HG03060 (cell line): Measurements from ENCODE around the gene UNC5CL.
"Not testable (repeated sequence)": the region's sequence is repeated elsewhere in the genome, so short reads cannot be mapped to it uniquely, and the experiment has no call there.

Experiments
- ATAC-seq: cut with Tn5 transposase; IDR thresholded peaks from one replicate; pipeline ENCODE4 v1.9.1; 2021; ENCODE audit warnings: low read depth, moderate number of reproducible peaks; ENCODE audit not compliant: unreplicated experiment

UNC5CL gene

DNA sequence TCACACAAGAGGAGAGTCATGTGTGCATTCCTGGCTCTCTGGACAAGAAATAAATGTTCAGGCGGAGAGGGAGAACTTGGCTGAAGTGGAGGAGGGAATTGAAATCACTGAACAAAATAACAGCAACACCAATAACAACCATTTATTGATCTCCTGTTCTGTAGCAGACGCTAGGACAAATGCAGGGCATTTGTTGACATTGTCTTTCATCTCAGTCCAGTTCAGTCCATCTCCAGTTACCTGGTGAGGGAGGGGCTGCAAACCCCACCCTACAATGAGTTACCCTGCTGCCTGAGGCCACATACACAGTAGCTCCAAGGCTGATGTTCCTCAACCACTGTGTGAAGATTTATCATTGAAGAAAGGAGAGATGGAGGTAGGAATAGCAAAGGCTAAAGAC lies 27.3 kb downstream of the UNC5CL start:
- no peak for ATAC-seq

DNA sequence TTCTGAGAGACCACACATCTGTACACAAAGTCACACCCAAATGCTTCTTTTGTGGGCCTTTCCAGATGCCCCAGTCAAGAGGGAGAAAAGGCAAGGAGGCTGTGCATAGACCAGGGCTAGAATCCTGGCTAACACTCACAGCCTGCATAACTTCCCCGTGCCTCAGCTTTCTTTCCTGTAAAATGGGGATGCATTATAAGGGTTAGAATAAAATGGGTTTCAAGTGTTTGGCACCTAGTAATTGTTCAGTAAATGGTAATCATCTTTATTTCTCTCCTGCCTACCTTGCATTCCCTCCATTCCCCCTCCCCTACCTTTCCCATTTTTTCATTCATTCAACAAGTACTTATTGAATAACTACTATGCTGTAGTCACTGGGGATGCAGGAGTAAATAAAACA lies 29.4 kb downstream of the UNC5CL start:
- no peak for ATAC-seq

DNA sequence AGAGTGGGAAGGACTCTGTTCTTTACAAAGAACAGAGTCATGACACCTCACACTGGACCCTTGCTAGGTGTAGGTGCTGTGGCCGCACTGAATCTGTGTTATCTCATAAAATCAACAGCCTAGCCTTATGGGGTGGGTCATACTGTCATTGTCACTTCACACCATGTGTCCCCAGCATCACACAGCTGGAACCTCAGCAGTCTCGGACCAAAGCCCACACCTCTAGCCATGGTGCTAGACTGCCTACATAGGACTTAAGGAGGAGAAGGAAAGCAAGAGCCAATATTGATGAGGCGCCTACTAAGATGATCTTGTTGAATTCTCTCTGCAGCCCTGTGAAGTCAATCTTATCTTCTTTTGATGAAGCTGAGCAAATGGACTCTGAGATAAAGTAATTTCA lies 31.0 kb downstream of the UNC5CL start:
- no peak for ATAC-seq

DNA sequence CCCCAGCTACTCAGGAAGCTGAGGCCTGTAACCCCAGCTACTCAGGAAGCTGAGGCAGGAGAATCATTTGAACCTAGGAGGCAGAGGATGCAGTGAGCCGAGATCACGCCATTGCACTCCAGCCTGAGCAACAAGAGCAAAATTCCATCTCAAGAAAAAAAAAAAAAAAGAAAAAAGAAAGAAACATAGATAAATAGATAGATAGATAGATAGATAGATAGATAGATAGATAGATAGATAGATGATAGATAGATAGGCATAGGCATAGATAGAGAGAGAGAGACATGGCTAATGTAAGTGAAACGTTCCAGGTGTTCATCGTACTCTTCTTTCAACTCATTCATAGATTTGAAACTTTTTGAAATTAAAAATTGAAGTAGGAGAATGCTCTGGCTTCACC lies 32.0 kb downstream of the UNC5CL start:
- ATAC-seq = not testable (repeated sequence)

DNA sequence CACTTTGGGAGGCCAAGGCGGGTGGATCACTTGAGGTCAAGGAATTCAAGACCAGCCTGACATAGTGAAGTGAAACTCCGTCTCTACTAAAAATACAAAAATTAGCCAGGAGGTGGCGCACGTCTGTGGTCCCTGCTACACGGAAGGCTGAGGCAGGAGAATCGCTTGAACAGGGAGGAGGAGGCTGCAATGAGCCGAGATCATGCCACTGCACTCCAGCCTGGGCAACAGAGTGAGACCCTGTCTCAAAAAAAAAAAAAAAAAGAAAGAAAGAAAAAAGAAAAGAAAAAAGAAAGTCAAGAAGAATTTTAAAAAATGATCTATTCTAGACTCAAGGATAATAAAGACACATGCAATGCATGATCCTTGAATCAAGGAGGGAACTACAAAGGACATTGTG lies 32.8 kb downstream of the UNC5CL start:
- ATAC-seq = not testable (repeated sequence)

DNA sequence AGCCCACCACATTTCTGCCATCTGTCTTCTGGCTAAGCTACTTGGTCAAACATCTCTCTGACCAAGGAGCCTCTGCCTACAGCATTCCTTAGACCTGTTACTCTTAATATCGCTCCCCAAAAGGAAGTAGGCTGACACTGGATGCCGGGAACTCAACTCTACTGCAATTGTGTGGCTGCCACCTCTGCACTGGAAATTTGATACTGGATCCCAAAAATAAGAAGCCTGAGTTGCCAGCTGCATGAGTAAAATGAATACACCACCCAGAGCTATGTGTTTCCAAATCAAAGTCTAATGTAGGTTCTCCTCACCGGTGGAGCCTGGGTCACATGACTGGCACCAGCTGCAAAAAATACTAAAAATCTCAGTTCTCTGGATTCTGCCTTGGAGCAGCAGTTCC lies 36.9 kb downstream of the UNC5CL start:
- ATAC-seq = no peak

DNA sequence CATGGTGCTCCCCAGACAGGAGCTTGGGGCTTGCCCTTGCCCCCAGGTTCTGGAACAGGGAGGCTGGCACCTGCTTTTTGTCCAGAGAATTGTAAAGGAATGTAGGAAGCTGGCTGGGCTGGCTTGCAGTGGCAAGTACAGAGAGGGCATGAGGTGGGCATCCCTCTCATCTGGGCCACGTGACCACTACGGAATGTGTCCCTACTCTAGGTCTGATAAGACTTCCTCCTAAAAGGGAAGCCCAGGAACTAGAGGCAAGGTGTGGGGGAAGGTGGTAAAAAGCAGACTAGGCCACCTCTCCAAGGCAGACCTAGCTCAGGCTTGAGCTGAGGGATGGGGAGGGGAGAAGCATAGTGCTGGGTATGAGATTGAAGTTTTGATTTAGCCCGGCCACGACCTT lies 38.8 kb downstream of the UNC5CL start:
- no peak for ATAC-seq

DNA sequence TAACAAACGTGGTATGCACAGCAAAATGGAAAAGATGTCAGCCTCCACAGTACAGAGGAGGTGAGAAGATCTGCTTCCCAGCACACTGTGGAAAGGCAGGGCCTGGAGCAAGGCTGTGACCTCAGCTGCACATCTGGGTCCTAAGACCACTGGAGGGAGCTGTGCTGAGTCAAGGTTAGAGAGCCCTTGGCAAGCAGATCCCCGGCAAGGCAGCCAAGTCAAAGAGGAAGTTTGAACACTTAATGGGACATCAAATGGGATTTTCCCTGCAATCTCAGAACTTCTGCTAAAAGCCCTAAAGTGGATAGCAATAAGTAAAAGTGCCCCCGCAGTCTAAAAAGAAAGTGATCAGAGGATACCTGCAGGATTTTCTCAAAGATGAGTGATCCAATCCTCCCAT lies 39.5 kb downstream of the UNC5CL start:
- no peak for ATAC-seq

DNA sequence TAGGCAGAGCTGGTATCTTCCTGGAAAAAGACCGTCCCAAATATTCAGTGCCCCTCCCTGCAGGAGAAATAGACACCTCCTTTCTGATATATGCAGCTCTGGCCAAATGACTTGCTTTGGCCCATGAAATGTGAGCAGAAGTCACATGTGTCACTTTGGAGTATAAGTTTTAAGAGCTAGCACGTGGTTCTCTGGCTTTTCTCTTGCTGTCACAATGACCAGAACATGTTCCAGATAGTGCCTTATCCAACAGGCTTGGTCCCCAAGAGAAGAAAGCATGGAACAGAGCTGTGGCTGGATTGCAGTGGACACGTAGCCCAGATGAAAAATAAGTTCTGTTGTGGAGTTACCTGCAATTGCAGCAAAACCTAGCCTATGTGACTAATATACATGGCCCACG lies 40.4 kb downstream of the UNC5CL start:
- no peak for ATAC-seq

DNA sequence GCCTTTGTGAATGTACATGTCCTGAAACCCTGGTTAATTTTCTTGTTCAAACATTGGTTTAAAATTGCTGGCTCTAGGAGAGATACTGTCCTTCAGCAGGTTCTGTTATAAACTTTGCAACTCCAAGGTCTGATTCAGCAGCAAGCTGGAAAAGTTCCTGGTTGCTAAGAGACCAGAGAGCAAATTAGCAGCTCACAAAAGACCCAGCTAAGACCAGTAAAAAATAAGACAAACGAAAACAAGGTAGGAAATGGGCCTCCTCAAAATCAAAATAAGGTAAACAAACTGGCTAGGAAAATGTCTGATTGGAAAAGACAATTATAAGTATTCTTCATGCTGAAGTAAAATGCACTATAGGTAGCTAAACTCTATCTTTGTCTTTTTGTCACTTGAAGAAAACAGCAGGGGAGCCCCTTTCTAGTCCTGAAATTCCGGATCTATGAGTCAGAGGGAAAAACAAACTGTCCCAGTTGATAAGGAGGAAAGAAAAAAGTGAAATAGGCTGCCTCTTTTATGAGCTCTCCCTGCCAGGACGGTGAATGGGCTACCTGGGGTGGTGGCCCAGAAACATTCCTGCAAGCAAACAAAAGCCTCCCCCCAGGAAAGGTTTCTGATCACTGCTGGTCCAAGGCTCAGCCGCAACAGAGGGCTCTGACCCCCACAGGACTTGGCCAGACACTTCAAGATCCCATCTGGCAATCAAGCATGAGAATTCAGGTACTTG lies 41.6 kb downstream of the UNC5CL start:
- ATAC-seq = no peak

DNA sequence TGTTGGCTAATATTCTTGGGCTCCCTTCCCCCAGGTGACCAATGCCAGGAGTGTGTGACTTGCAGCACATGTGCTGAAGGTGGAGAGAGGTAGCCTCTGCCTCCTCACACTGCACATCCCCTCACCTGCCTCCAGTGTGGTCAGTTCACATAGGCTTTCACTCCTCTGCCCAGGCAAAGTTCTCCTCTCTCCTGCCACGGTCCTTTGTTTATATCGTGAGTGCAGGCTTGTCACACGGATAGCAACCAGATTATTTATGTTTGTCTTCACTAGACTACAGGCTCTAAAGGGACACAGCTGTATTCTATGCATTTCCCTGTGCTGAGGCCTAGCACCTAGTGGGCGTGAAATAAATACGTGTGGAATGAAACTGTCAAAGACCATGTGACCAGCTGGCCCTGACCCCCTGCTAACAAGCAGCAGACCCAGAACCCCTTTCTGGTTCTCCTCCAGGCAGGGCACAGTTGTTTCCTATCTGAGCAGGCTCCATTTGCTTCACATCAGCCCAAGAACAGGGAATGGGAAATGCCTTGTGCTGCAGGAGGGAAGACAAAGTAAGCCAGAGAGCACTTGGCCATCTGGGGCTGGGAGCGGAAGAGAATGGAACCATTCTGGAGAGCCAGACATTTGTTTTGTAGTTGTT lies 42.3 kb downstream of the UNC5CL start:
- ATAC-seq = no peak

DNA sequence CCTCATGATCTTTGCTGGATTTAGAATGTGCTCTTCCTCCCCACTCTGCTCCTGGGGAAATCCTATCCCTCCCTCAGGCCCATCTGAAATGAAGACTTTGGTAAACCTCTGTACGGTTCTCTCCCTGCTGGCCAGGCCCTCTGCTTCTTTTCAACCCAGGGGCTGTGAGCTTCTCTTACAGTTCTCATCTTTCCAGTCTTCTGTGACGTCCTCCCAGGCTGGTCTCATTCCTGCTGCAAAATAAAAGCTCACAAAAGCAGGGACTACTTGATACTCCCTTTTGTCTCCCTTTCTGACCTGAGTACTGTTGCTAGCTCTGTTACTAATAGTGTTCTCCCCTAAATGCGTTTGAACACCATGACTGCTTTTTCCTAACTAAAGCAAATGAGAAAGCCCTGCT lies 46.3 kb downstream of the UNC5CL start:
- no peak for ATAC-seq

DNA sequence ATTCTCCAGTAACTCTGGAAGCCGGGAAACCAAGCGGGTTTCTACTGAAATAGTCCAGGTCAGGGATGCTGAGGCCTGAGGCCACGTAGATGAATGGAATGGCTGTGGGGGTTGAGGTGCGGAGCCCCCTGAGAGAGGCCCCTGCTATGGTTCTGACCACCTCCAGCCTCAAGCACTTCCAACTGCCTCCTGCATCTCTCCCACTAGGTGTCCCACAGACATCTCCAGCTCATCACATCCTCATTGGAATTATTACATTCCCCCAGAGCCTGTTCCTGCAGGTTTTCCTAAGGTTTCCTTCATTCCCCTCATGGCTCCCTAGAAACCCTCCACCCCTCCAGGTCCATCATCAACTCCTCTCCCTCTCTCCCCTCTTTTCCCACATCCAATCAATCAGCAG lies 48.7 kb downstream of the UNC5CL start:
- no peak for ATAC-seq

DNA sequence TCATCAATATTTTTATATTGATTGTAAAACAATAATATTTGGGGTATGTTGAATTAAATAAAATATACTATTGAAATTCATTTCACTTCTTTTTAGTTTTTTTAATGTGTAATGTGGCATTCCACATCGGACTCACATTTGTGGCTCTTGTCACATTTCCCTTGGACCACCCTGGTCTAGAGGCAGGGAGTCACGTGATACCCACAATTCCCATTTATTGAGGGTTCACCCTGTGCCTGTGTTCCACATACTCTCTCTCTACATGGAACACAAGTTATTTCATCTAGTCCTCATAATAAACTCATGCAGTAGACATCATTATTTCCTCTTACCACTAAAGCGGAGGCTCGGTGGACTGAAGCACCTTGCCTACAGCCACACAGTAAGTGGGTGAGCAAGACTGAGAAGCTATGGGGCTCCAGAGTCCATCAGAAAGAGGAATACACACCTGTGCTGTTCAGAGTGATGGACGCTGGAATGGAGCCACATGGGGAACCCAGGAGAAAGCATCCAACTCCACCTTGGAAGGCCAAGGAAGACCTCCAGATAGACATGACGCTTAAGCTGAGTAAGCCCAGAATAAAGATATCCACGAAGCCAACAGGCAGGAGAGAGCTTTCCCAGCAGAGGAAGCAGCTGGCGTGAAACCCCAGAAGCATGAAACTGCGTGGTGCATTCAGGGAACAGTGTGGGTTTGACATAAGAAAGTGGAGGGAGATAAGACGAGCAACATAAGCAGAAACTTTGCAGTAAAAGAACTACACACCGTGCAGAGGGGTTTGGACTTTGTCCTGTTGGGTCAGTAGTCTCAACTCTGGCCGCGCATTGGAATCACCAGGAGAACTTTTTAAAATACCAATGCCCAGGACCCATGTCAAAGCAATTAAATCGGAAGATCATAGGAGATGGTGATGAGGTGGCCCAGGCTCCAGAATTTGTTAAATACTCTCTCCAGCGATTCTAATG lies 49.5 kb downstream of the UNC5CL start:
- ATAC-seq = no peak

DNA sequence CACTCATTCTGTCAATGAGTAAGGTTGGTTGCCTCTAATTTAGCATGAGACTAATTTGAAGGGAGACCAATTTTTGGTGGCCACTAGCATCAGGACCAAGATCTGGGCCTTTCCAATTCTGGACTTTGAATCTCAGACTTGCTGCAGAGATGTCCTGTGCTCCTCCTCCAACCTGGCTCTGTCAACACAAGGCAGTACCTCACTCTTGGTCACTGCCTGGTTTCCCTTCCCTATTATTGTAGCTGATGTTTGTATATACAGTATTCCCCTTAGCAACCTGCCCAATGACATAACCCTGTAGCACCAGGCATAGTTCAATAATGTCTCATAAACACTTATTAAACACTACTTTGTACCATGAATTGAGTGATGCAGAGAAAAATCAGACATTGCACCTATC lies 50.4 kb downstream of the UNC5CL start:
- ATAC-seq = no peak

DNA sequence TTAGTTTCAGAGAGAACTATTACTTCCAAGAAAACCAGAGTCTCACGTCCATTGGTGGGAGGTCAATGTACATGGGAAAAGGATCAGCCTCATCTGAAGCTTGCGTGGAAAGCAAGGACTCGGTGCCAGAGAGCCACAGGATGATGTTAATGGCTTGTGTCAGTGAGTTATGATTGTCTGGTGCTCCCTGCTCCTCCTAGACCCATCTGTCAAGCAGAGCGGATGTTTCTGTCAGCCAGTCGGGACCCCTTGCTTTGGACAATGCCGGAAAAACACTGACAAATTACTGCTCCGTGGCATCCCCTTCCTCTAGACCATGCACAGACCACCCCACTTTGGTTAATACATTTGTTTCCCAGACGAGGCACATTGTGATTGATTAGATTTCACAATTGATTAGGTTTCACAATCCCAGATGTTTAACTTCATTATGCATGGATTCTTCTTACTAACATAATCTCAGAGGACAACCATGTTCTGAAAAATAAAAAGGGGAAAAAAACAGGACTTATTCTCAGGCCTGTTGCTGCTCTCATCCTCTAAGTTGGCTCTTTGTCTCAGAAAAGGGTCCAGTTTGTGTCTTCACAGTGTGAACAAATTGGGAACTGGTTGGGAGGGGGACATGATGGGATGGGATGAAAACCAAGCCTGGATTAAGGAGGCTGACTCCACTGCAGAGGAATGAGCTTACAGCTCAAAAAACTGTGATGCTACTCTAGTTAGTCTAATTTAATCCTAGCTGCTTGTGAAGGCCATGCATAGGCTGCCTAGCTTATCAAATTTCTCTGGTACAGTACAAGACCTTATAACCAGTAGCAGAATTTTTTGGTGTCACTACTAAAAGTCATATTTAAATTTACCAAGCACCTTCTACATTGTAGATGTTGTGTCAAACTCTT lies 51.9 kb downstream of the UNC5CL start:
- ATAC-seq = no peak

DNA sequence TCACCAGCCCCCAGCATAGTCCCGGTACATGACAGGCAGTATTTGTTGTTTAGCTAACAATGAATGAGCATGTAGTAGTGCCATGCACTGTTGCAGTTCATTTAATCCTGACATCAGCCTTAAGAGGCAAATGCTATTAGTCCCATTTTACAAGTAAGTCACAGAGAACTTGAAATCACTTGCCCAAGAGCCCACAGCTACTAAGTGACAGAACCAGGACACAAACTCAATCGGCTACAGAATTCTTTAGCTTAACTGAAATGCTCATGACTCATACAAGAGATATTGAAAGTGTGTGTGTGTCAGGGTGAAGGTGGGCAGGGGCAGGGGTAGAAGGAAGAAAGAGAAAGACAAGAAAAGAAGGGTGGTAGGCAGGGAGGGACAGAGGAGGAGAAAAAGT lies 52.7 kb downstream of the UNC5CL start:
- no peak for ATAC-seq

DNA sequence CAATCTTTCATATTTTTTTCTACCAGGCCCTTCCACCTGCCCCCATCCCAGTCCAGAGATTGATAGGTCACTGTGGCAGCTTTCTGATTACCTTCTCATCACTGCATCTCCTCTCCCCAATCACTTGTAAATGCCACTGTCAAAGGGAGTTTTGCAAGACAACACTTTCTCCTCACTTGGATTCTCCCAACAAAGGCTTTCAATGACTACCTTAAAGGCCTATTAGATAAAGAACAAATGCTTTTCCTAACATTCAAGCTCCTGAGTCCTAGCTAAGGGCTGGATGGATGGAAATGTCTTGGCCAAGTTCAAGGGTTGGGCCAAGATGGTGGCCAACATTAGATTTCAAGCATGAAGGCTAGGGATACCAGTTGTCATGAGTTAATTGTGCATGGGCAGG lies 55.3 kb downstream of the UNC5CL start:
- no peak for ATAC-seq

DNA sequence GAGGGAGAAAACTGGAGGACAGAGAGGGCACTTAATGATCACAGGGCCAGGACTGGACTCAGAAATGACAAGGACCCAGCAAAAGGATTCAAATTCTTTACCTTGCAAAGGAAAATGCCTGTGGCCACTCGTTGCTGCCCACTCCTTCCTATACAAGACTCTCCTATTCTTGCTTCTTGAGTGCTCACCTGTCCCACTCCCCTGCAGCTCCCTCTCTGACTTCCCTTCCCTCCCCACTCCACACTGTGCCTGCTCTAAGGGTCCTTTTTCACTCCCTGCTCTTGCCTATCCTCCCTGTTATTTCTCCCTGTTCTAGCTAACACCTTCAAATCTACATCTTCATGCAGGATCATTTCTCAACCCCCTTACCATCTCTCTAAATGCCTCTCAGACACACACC lies 56.1 kb downstream of the UNC5CL start:
- no peak for ATAC-seq

DNA sequence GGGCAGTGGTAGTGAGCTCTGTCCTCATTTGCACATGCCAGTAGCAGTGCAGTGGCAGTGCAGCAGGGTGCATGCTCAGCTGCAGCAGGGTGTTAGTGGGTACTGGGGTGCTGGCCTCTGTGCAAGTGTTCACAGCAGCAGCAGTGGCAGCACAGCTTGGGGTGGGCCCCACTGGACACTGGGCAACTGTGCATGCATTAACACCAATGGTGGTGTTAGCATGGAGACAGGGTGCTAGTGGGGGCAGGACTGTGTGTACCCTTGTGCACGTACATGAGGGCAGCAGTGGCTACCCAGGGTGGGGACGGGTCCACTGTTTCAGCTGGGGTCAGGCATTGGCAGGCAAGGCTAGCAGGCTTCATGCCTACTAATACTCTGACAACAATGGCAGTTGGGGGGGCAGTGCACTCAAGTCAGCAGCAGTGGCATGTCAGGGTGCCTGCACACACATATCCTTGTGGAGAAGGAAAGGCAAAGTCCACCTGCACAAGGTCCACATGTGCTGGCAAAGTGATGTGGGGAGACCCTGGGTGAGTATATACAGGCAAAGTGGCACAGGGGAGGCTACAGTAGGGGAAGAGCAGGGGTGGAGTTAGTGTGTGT lies 60.2 kb downstream of the UNC5CL start:
- ATAC-seq = no peak
